Measurements from ENCODE around the gene SDK1.

Gene SDK1

DNA sequence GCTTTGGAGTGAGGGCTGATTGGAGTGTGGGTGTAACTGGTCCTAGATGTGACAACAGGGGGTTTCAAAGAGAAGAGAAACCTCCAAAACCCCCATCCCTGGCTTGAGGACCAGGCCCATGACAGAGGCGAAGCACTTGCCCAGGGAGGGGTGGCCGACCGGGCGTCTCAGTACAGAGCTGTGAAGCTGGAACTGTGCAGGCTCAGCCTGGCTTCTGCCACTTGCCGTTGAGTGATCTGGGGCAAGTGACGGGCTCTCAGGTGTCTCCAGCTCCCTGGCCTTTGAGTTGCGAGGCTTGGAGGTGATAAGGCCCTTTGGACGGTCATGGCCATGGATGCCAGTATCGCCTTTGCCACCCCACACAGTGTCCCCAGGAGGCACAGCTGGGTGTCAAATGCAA is 849.7 kb downstream of the SDK1 start:
- DNase-seq: no peak

DNA sequence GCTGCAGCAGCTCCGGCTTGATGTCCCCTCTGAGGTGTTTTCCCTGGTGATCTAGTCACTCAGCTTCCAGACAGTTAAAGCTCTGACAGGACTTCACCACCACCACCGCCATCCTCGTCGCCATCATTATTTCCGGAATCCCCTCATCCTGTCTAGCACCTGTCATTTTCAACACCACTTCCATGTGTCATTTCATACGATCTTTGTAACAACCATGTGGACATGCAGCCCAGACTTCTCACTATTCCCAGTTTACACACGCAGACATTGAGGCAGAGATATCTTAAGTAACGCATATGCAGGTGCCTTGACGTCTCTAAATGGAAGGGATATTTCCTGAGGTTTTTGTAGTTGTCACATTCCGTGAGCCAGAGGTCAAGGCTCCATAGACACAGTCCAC is 850.5 kb downstream of the SDK1 start:
- no peak for DNase-seq

- DNase-seq: no peak
These were observed 851.0 kb downstream of the SDK1 start for GRCh38 chr7:4151926-4152549.

- no peak for DNase-seq
These were observed 854.0 kb downstream of the SDK1 start for GRCh38 chr7:4154882-4155535.

DNA sequence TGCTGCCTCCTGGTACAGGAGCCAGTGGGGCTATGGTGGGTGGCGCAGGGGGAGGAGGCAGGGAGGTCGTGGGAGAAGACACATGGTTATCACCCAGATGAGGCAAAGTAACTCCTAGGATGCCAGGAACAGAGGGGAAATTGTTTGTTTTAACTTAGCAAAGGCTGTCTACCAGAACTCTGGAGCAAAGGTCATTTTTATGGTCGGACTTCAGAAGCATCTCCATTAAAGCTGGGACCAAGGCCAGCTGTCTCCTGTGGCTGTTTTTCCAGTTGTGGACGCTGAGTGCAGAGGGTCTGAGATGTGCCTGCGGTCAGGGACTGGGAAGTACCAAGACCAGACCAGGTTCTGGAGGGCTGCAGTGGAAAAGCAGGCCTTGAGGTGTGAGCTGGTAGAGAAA is 855.1 kb downstream of the SDK1 start:
- DNase-seq: no peak

GRCh38 chr7:4157651-4158050 is 856.6 kb downstream of the SDK1 start:
- no peak for DNase-seq

DNA sequence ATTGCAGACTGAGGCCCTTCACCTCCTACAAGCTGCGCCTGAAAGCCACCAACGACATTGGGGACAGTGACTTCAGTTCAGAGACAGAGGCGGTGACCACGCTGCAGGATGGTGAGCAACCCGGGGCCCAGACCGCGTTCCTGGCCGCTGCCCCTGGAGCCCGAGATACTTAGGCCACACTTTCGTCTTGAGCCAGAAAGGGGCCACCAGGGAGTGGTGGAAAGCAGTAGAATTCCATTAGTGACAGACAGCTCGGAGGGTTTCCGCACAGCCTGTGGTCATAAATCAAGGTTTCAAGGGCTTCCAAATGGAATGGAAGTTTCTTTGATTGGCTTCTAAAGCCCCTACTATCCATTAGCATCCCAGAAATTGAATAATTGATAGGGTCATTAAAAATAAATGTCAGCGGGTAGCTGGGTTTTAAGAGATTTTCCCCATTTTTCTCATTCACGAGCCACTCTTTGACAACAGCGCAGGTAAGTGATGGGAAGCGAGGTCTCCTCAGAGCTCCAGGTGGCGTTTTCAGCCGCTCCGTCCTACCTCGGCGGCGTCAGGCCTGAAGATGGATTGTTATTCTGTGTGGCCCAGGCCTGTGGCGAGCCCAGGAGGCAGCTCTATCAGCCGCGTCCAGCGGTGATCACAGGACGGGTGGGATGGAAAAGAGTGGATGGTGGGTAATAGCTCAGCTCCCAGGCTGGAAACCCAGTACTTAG is 857.5 kb downstream of the SDK1 start:
- no peak for DNase-seq

GRCh38 chr7:4159154-4159501 is 858.1 kb downstream of the SDK1 start:
- no peak for DNase-seq

DNA sequence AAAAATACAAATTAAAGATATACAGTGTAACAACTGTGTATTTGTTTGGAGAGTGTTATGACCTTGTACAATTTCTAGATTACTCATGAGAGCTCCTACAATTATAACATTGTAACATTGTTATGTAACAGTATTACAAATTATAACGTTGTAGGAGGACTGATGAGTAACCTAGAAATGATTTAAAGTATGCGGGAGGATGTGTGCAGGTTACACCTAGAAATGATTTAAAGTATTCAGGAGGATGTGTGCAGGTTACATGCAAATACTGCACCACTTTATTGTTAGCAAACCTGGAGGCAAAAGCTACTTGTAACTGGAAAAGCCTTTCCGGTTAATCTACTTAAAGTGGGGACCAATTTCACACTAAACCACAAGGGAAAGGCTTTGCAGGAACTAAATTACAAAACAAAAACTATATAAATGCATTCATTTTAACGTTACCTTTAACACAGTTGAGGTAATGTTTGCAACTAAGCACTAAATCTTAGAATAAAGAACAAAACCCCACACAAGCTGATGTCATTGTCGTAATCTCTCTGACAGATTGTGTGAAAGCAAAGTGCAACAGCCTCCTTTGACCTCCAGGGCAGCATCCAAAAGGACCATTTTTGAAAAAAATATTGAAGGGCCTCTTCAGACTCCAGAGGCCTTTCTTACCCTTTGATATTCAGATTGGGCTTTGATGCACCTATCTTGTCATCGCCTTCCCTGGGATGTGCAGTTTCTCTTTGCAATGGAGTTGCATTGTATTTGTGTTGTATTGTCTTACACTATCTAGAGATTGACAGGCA is 858.9 kb downstream of the SDK1 start:
- DNase-seq: no peak

DNA sequence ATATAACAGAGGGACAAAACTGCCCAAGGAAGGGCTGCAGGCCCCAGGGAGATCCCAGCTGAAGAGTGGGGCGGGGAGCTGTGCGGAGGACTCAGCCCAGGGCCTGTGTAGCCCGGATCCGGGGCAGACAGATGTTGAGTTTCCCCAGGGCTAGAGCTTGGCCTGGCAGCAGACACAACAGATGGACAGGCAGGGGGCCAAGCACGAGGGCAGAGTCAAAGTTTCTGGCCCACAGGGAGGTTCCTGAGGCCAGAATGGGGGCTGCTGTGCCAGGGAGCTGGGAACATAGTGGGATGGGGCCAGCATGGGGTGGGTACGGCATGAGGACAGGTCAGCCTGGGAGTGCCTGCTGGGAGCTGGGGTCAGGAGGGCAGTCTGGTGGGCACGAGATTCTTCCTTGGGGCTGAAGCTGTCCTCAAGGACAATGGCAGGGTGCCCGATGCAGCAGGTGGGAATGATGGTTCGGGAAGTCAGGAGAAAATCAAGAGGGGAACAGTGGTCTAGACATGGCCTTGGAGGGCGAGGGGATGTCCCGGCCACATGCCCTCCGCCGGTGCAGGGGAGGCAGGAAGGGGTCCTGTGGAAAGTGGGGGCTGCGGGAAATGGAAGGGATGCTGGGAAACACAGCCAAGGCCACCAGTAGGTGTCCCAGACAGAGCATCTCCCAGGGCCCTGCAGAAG is 862.0 kb downstream of the SDK1 start:
- DNase-seq: no peak

GRCh38 chr7:4163565-4164203 is 862.6 kb downstream of the SDK1 start:
- DNase-seq: no peak

DNA sequence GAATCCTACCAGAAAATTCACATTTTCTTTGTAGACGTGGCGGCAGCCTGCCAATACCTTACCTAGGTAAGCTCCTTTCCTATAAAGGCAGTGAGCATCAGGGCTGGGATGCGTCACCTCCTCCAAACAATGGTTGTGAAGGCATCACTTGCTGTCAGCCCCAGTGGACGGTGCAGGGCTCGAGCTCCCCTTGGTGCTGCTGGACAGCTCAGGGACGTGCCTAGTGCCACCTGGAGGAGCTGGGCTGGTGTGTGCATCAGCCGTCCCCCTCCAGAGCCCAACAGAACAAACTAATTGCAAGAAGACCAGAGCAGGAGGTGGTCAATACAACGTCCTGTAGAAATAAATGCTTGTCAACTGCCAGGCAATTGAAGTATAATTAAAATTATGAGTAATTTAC is 863.5 kb downstream of the SDK1 start:
- DNase-seq: no peak

- no peak for DNase-seq
These were observed 865.3 kb downstream of the SDK1 start for GRCh38 chr7:4166340-4166739.

DNA sequence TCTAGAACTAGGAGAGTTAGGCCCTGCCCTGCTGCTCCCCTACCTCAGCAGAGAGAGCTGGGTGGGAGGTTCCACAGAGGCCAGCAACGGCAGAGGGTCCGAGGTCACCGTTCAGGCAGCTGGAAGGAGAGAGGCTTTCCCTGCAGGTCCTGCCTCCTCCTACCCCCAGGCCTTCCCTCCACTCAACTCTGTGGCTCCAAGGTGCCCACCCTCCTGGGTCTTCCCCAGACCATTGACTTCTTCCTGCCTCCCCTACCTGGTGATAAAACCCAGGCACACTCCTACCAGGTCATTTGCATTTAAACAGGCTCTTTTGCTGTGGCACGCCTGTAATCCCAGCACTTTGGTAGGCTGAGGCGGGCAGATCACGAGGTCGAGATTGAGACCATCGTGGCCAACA is 865.8 kb downstream of the SDK1 start:
- no peak for DNase-seq

DNA sequence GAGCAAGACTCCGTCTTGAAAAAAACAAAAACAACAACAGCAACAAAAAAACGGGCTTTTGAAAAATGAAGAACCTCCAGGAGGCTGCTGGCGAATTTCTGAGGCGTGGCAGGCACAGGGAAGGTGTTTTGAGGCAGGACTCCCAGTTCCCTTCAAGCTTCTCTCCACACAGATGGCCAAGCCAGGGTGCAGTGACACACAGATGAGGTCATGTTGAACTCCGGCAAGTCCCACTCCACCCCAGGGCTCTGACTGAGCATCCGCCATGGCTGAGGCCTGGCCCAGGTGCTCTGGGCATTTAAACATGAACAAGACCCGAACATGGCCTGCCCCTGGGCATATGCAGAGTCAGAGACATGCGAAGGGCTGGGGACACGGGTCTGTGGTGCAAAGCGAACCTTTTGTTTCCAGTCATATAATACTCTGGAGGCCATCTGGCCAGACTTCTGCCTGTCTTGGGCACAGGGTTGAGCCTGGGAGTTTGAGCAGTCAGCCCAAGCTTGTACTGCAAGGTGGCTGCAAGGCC is 866.4 kb downstream of the SDK1 start:
- no peak for DNase-seq

DNA sequence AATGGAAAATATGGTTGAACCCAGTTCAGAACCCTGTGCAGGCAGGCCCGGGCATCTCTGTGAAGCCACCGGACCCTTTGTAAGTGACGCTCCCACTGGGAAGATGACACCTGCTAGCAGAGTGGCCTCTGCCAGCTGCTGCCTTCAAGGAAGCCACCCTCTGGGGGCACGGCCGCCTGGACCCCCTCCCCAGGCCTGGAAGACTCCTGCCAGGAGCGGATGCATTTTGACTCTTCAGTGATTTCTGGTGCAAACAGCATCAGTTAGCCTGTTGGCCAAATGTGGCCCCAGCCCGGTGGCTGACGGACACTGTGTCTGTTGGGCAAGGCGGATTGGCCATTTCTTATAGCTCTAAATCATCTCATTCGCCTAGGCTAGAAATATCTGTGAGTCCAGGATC is 867.0 kb downstream of the SDK1 start:
- DNase-seq: no peak

DNA sequence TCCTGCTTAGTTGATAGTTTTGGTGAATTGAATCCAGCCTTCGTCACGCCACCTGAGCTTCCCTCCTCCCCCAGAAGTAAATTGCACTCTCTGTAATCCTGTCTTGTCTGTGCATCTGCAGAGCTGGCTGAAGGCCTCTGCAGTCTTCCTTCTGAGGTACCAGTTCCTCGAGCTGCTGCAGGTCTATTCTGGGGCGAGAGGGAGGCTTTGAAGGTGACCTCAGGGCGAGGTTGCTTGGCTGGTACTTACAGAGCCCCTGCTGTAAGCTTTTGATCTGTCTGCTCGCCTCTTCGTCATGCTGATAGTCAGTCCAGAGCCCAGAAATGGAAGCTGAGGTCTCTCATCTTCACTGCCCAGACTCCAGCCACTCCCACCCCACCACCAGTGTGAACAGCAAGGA is 867.5 kb downstream of the SDK1 start:
- DNase-seq: no peak

DNA sequence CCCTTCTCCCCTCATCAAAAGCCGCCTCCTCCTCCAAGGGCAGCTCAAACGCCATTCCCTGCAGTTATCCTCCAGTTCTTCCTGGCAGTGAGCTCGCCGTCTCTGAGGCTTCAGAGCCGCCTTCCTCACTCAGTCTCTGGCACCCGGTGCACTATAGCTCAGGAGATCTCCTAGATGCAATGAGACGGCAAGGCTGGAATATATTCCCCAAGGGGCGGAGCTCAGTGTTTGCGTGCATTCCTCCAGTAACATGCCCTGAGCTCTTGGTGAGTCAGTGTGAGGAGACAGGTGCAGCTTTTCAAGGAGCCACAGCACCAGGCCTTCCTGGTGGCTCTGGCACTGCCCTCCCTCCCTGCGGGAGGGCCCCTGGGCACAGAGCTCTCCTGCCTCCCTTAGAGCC is 868.4 kb downstream of the SDK1 start:
- no peak for DNase-seq

DNA sequence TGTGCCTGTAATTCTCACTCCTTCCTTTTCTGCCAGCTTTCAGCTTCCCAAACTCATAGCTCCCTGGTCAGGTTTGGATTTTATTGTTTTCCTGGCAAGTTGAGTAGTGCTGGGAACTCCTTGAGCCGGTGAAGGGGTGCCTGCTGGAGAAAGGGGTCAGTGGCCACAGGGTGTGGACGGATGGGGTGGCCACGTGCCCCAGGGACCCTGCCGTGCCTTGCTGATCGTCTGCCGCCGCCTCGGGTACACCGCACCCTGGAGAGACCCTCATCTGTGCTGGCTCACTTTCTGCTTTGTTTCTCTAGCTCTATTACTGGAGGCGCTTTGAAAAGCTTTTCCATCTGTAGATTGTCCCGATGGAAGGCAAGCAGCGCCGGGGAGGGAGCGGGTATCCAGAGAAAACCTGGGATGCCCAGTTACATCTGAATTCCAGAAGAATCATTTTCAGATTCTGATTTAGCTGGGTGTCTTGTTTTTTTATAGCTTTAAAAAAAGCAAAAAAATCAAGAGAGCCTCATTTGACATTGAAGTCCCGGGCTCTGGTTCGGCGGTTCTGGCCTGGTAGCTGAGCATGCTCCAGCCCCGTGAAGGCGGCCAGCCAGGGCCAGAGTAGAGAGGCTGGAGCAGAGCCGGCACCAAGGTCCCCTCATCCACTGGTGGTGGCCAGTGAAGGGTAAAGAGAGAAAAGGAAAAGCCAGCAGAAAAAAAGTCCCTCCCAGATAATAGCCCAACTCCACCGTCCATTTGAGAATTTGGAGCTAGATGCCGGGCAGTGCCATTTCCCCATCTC is 870.1 kb downstream of the SDK1 start:
- no peak for DNase-seq

DNA sequence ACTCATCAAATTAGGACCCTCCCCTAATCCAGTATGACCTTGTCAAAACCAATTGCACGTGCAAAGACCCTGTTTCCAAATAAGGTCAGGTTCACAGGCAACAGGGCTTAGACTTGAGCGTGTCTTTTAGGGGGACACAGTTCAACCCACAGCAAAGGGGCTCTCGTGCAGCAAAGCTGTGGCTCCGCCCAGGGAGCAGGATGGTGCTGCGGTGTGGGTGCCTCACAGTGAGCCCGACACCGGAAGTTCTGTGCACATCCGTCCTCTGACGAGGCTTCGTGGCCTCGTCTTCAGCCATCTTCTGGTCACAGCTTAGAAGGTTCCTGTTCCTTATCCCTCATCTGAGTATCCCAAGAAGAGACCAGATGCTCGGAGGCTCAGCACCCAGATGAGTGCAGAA is 871.8 kb downstream of the SDK1 start:
- no peak for DNase-seq

DNA sequence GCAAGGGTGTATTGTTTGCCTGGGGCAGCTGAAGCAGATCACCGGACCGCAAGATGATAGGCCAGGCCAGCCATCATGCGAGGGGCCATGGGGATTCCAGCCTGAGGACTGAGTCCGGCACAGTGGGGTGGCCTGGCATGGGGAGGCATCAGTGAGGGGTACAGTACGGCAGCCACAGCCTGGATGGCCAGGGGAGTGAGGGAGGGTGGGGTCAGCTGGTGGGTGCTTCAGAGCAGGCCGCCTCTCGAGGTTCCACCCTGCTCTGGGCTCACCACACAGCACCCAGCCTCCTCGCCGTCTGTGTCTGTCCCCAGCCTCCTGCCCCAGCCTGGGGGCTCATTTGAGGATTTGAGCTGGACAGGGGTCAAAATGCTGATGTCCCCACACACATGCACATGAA is 872.6 kb downstream of the SDK1 start:
- no peak for DNase-seq

- DNase-seq: no peak
These were observed 873.0 kb downstream of the SDK1 start for GRCh38 chr7:4174016-4174415.

Data from CD4-positive, alpha-beta T cell treated with Interleukin-6 for 4 hours (primary cell).